Neuronal stem cell (in vitro differentiated cells): Measurements from ENCODE around the gene LRP1B.
A peak's percentile ranks its signal among the peaks of the same experiment; 100 is the strongest.

Source experiments
- DNase-seq: peaks from one replicate; pipeline ENCODE4 v3.0.0-alpha.2; 2013; ENCODE audit warnings: low spot score
- H2AFZ ChIP-seq: one replicate; pipeline ENCODE4 v1.6.1; 2013; ENCODE audit warnings: mild to moderate bottlenecking, low read length, inconsistent platforms
- H2AK5ac ChIP-seq: 2 replicates; pipeline ENCODE4 v1.6.1; 2013; ENCODE audit warnings: low read depth, mild to moderate bottlenecking, inconsistent platforms, low read length, moderate library complexity, mixed read lengths
- H2BK120ac ChIP-seq: 2 replicates; pipeline ENCODE4 v1.6.1; 2013; ENCODE audit warnings: low read depth, mild to moderate bottlenecking, inconsistent platforms, low read length, moderate library complexity, mixed read lengths
- H2BK12ac ChIP-seq: one replicate; pipeline ENCODE4 v1.6.1; 2013; ENCODE audit warnings: low read length, inconsistent platforms
- H2BK15ac ChIP-seq: 2 replicates; pipeline ENCODE4 v1.6.1; 2013; ENCODE audit warnings: mild to moderate bottlenecking, low read length, inconsistent platforms, mixed read lengths
- H2BK5ac ChIP-seq: one replicate; pipeline ENCODE4 v1.6.1; 2013; ENCODE audit warnings: inconsistent platforms, mild to moderate bottlenecking, low read length, moderate library complexity
- H3K14ac ChIP-seq: one replicate; pipeline ENCODE4 v1.6.1; 2013; ENCODE audit warnings: low read length, inconsistent platforms
- H3K18ac ChIP-seq: 2 replicates; pipeline ENCODE4 v1.6.1; 2013; ENCODE audit warnings: low read length, inconsistent platforms
- H3K23ac ChIP-seq: 2 replicates; pipeline ENCODE4 v1.6.1; 2013; ENCODE audit warnings: low read depth, mild to moderate bottlenecking, mixed read lengths, low read length, inconsistent platforms; ENCODE audit not compliant: poor library complexity
- H3K27ac ChIP-seq: replicated peaks from 3 replicates; pipeline ENCODE4 v1.5.1; 2013; ENCODE audit warnings: low read length, inconsistent platforms
- H3K27me3 ChIP-seq, 3 experiments: 2 replicates each; pipeline ENCODE4 v1.6.1; 2013; ENCODE audit warnings: low read length in 3 of 3, mild to moderate bottlenecking in 2 of 3, inconsistent platforms in 1 of 3, low read depth in 1 of 3, mixed read lengths in 1 of 3, moderate library complexity in 1 of 3; ENCODE audit not compliant: control insufficient read depth in 3 of 3, insufficient read depth in 3 of 3
- H3K36me3 ChIP-seq, 2 donors: replicated peaks in 1 of 2; 2 replicates each; pipeline ENCODE4 v1.6.1; 2013; ENCODE audit warnings: low read length in 2 of 2; ENCODE audit not compliant: control insufficient read depth in 2 of 2, insufficient read depth in 2 of 2
- H3K4ac ChIP-seq: 2 replicates; pipeline ENCODE4 v1.6.1; 2013; ENCODE audit warnings: inconsistent platforms, mild to moderate bottlenecking, low read length, moderate library complexity
- H3K4me1 ChIP-seq, 2 donors: 1 replicate in 1 of 2; 2 replicates in 1 of 2; pipeline ENCODE4 v1.6.1; 2013; ENCODE audit warnings: low read length in 2 of 2, low read depth in 1 of 2; ENCODE audit not compliant: control insufficient read depth in 2 of 2, insufficient read depth in 1 of 2
- H3K4me2 ChIP-seq: one replicate; pipeline ENCODE4 v1.6.1; 2013; ENCODE audit warnings: mild to moderate bottlenecking, low read length, inconsistent platforms; ENCODE audit not compliant: insufficient read depth, poor library complexity, severe bottlenecking
- H3K4me3 ChIP-seq, 2 donors: 2 replicates each; pipeline ENCODE4 v1.5.1; 2013; ENCODE audit warnings: low read length in 2 of 2, mild to moderate bottlenecking in 2 of 2, inconsistent platforms in 1 of 2, moderate library complexity in 1 of 2
- H3K79me1 ChIP-seq: one replicate; pipeline ENCODE4 v1.6.1; 2013; ENCODE audit warnings: low read depth, mild to moderate bottlenecking, inconsistent platforms, low read length, moderate library complexity
- H3K9ac ChIP-seq: one replicate; pipeline ENCODE4 v1.6.1; 2013; ENCODE audit warnings: mild to moderate bottlenecking, low read depth, low read length, inconsistent platforms; ENCODE audit not compliant: poor library complexity
- H3K9me3 ChIP-seq, 2 donors: replicated peaks in 1 of 2; 2 replicates each; pipeline versions ENCODE3 to v1.6.1; 2013; ENCODE audit warnings: low read length in 2 of 2, mild to moderate bottlenecking in 2 of 2, inconsistent platforms in 1 of 2, low read depth in 1 of 2, mixed read lengths in 1 of 2, moderate library complexity in 1 of 2; ENCODE audit not compliant: control insufficient read depth in 2 of 2, insufficient read depth in 1 of 2
- H4K8ac ChIP-seq: one replicate; pipeline ENCODE4 v1.6.1; 2013; ENCODE audit warnings: low read depth, mild to moderate bottlenecking, inconsistent platforms, low read length, moderate library complexity
- H4K91ac ChIP-seq: one replicate; pipeline ENCODE4 v1.6.1; 2013; ENCODE audit warnings: low read length, low read depth, mild to moderate bottlenecking, inconsistent platforms; ENCODE audit not compliant: poor library complexity
- WGBS, 2 donors: extraction: QIAGEN DNeasy Blood & Tissue Kit; methylation state at CpG; one replicate each; pipeline ENCODE4 v1.1.7; 2013; ENCODE audit warnings: missing lambda C conversion rate in 2 of 2, mixed read lengths in 1 of 2; ENCODE audit not compliant: insufficient read length in 2 of 2, insufficient replicate concordance in 1 of 2; ENCODE audit errors: extremely low coverage in 2 of 2; 5-methylcytosine and 5-hydroxymethylcytosine counted together

The LRP1B gene

GRCh38 chr2:140455315-140455714, 1675.5 kb downstream of the LRP1B start:
- H4K8ac ChIP-seq, result no peak overlapping the region
- H3K4me2 ChIP-seq, result no peak overlapping the region
- no CpG with 5 or more reads among the region's 1 CpG for WGBS, 2 donors
- no peaks in the 10 kb centered on the region for H3K36me3 ChIP-seq
- H4K91ac ChIP-seq, result no peak overlapping the region
- H3K4ac ChIP-seq, result no peak overlapping the region
- H3K27me3 ChIP-seq, result no peaks in the 10 kb centered on the region
- no peak overlapping the region for H3K27ac ChIP-seq
- no peak overlapping the region for H3K23ac ChIP-seq
- no peaks in the 10 kb centered on the region for H3K79me1 ChIP-seq
- no peak overlapping the region for H3K18ac ChIP-seq
- no peak overlapping the region for H2BK15ac ChIP-seq
- no peak overlapping the region for H2BK120ac ChIP-seq
- H3K9ac ChIP-seq, result no peak overlapping the region
- H3K9me3 ChIP-seq, result no peaks in the 10 kb centered on the region
- DNase-seq, result no peak
- H2BK12ac ChIP-seq, result no peak overlapping the region
- H3K4me1 ChIP-seq, result no peaks in the 10 kb centered on the region
- no peak overlapping the region for H3K4me3 ChIP-seq
- no peak overlapping the region for H3K14ac ChIP-seq
- no peak overlapping the region for H2BK5ac ChIP-seq
- H2AFZ ChIP-seq, result no peak overlapping the region
- no peak overlapping the region for H2AK5ac ChIP-seq

- no peaks in the 10 kb centered on the region for H3K36me3 ChIP-seq
- no peaks in the 10 kb centered on the region for H3K27me3 ChIP-seq
- WGBS, 2 donors, result no CpG with 5 or more reads among the region's 3 CpGs
- no peak overlapping the region for H2BK15ac ChIP-seq
- H3K4me3 ChIP-seq, result no peak overlapping the region
- H3K23ac ChIP-seq, result no peak overlapping the region
- H2BK5ac ChIP-seq, result no peak overlapping the region
- H3K9me3 ChIP-seq, result no peaks in the 10 kb centered on the region
- no peak overlapping the region for H4K91ac ChIP-seq
- H4K8ac ChIP-seq, result no peak overlapping the region
- H3K9ac ChIP-seq, result no peak overlapping the region
- H3K4ac ChIP-seq, result no peak overlapping the region
- no peak overlapping the region for H3K4me2 ChIP-seq
- no peak overlapping the region for H3K14ac ChIP-seq
- no peak for DNase-seq
- H3K27ac ChIP-seq, result no peak overlapping the region
- H3K79me1 ChIP-seq, result no peaks in the 10 kb centered on the region
- no peak overlapping the region for H2AFZ ChIP-seq
- H2AK5ac ChIP-seq, result no peak overlapping the region
- no peak overlapping the region for H2BK120ac ChIP-seq
- no peak overlapping the region for H2BK12ac ChIP-seq
- H3K18ac ChIP-seq, result no peak overlapping the region
- H3K4me1 ChIP-seq, result no peaks in the 10 kb centered on the region
Measured at GRCh38 chr2:140454717-140455116, 1676.1 kb downstream of the LRP1B start.

GRCh38 chr2:140451324-140451723, 1679.5 kb downstream of the LRP1B start:
- H3K14ac ChIP-seq, result no peak overlapping the region
- H2AK5ac ChIP-seq, result no peak overlapping the region
- H3K9me3 ChIP-seq, result no peaks in the 10 kb centered on the region
- H3K79me1 ChIP-seq, result no peaks in the 10 kb centered on the region
- DNase-seq, result no peak
- no peak overlapping the region for H4K91ac ChIP-seq
- H2BK5ac ChIP-seq, result no peak overlapping the region
- no peak overlapping the region for H2AFZ ChIP-seq
- H3K18ac ChIP-seq, result no peak overlapping the region
- H3K4me3 ChIP-seq, result no peak overlapping the region
- no peak overlapping the region for H2BK15ac ChIP-seq
- H3K36me3 ChIP-seq, result no peaks in the 10 kb centered on the region
- H3K4me1 ChIP-seq, result no peaks in the 10 kb centered on the region
- no peak overlapping the region for H4K8ac ChIP-seq
- H3K23ac ChIP-seq, result no peak overlapping the region
- no peak overlapping the region for H3K9ac ChIP-seq
- no peak overlapping the region for H3K4me2 ChIP-seq
- H2BK120ac ChIP-seq, result no peak overlapping the region
- no peak overlapping the region for H2BK12ac ChIP-seq
- H3K27ac ChIP-seq, result no peak overlapping the region
- H3K27me3 ChIP-seq, result no peaks in the 10 kb centered on the region
- no peak overlapping the region for H3K4ac ChIP-seq

- no peak overlapping the region for H4K91ac ChIP-seq
- H2BK12ac ChIP-seq, result no peak overlapping the region
- no CpG with 5 or more reads among the region's 7 CpGs for WGBS, 2 donors
- H2BK120ac ChIP-seq, result no peak overlapping the region
- no peaks in the 10 kb centered on the region for H3K4me1 ChIP-seq
- H3K36me3 ChIP-seq, result no peaks in the 10 kb centered on the region
- DNase-seq, result no peak
- no peak overlapping the region for H2AK5ac ChIP-seq
- no peak overlapping the region for H3K4me2 ChIP-seq
- H3K18ac ChIP-seq, result no peak overlapping the region
- no peak overlapping the region for H3K23ac ChIP-seq
- H3K9ac ChIP-seq, result no peak overlapping the region
- H3K14ac ChIP-seq, result no peak overlapping the region
- H4K8ac ChIP-seq, result no peak overlapping the region
- no peak overlapping the region for H2BK15ac ChIP-seq
- H3K27ac ChIP-seq, result no peak overlapping the region
- peak overlapping the region; percentile 39 for H2AFZ ChIP-seq
- H3K9me3 ChIP-seq, result no peaks in the 10 kb centered on the region
- no peaks in the 10 kb centered on the region for H3K27me3 ChIP-seq
- H3K79me1 ChIP-seq, result no peaks in the 10 kb centered on the region
- H2BK5ac ChIP-seq, result no peak overlapping the region
- no peak overlapping the region for H3K4me3 ChIP-seq
- no peak overlapping the region for H3K4ac ChIP-seq
Measured at GRCh38 chr2:140442319-140442718, 1688.5 kb downstream of the LRP1B start.
